WERI-Rb-1 (cell line): ENCODE results near the gene FAM13C.
"Not testable (repeated sequence)": the region's sequence is repeated elsewhere in the genome, so short reads cannot be mapped to it uniquely, and the experiment has no call there.

Experiments used
- DNase-seq: peaks from one replicate; pipeline ENCODE4 v3.0.0-alpha.2; 2020
- H3K27ac ChIP-seq: fragments of 250-450 bp; sonication (Bioruptor Pico); 2 replicates; pipeline ENCODE4 v1.5.1; 2020; ENCODE audit warnings: mild to moderate bottlenecking, moderate library complexity
- H3K27me3 ChIP-seq: fragments of 250-450 bp; sonication (Bioruptor Pico); 2 replicates; pipeline ENCODE4 v1.5.1; 2021; ENCODE audit warnings: mild to moderate bottlenecking, low read depth, moderate library complexity; ENCODE audit not compliant: insufficient read depth, severe bottlenecking
- H3K36me3 ChIP-seq: fragments of 250-450 bp; sonication (Bioruptor Pico); 2 replicates; pipeline ENCODE4 v1.5.1; 2020; ENCODE audit warnings: mild to moderate bottlenecking, moderate library complexity
- H3K4me3 ChIP-seq: 2 replicates; pipeline ENCODE4 v1.5.1; 2011; ENCODE audit warnings: low read depth, mild to moderate bottlenecking, control low read depth, low read length
- H3K9me3 ChIP-seq: fragments of 250-450 bp; sonication (Bioruptor Pico); 2 replicates; pipeline ENCODE4 v1.5.1; 2021; ENCODE audit warnings: mild to moderate bottlenecking, moderate library complexity; ENCODE audit not compliant: severe bottlenecking
- CTCF ChIP-seq: IDR thresholded peaks from 2 replicates; pipeline ENCODE4 v1.5.1; 2011; ENCODE audit warnings: low read depth, mild to moderate bottlenecking, control low read depth, inconsistent platforms, low read length

FAM13C gene

GRCh38 chr10:59227136-59227673 is 135.1 kb downstream of the FAM13C start:
- no peak for TF ChIP-seq CTCF
- no peak for DNase-seq
- no peaks in the 10 kb centered on the region for H3K36me3 ChIP-seq
- no peak overlapping the region for H3K4me3 ChIP-seq
- no peaks in the 10 kb centered on the region for H3K27me3 ChIP-seq
- no peak overlapping the region for H3K27ac ChIP-seq
- H3K9me3 ChIP-seq: no peaks in the 10 kb centered on the region

- no peak for DNase-seq
- Histone ChIP-seq H3K27me3 (no peaks in the 10 kb centered on the region), H3K4me3 (no peak overlapping the region), H3K9me3 (no peaks in the 10 kb centered on the region), H3K36me3 (no peaks in the 10 kb centered on the region), H3K27ac (no peak overlapping the region)
- TF ChIP-seq CTCF: no peak
These were observed 137.1 kb downstream of the FAM13C start for GRCh38 chr10:59225211-59225610.

- H3K9me3 ChIP-seq, H3K27ac ChIP-seq, H3K36me3 ChIP-seq, DNase-seq, H3K27me3 ChIP-seq, H3K4me3 ChIP-seq: not testable (repeated sequence)
These were observed 138.8 kb downstream of the FAM13C start for GRCh38 chr10:59223597-59223996.

- H3K36me3 ChIP-seq: no peaks in the 10 kb centered on the region
- H3K27ac ChIP-seq: no peak overlapping the region
- DNase-seq: no peak
- H3K4me3 ChIP-seq: no peak overlapping the region
- H3K9me3 ChIP-seq: no peaks in the 10 kb centered on the region
- no peaks in the 10 kb centered on the region for H3K27me3 ChIP-seq
- TF ChIP-seq CTCF: no peak
These were observed 139.6 kb downstream of the FAM13C start for GRCh38 chr10:59222788-59223187.

GRCh38 chr10:59216178-59216869 is 146.0 kb downstream of the FAM13C start:
- no peak overlapping the region for H3K27ac ChIP-seq
- H3K9me3 ChIP-seq: no peaks in the 10 kb centered on the region
- DNase-seq: no peak
- TF ChIP-seq CTCF: no peak
- H3K27me3 ChIP-seq: no peaks in the 10 kb centered on the region
- no peak overlapping the region for H3K4me3 ChIP-seq
- no peaks in the 10 kb centered on the region for H3K36me3 ChIP-seq

GRCh38 chr10:59214160-59214559 is 148.2 kb downstream of the FAM13C start:
- Histone ChIP-seq H3K27ac (no peak overlapping the region), H3K4me3 (no peak overlapping the region), H3K36me3 (no peaks in the 10 kb centered on the region), H3K27me3 (no peaks in the 10 kb centered on the region), H3K9me3 (no peaks in the 10 kb centered on the region)
- TF ChIP-seq CTCF: no peak
- DNase-seq: no peak
